Neural progenitor cell (in vitro differentiated cells): Measurements from ENCODE around the gene OR4K5.

Source experiments
- EZH2 ChIP-seq: fragments of 200-600 bp; sonication (generic); IDR thresholded peaks from 2 replicates; pipeline ENCODE4 v1.6.1; 2017; ENCODE audit warnings: antibody characterized with exemption, mild to moderate bottlenecking, moderate library complexity
- TF ChIP-seq, protein P1 (sequence below): fragments of 200-600 bp; sonication (generic); IDR thresholded peaks from 2 replicates; pipeline ENCODE4 v1.5.1; 2017; ENCODE audit warnings: antibody characterized with exemption, mild to moderate bottlenecking

DNA sequence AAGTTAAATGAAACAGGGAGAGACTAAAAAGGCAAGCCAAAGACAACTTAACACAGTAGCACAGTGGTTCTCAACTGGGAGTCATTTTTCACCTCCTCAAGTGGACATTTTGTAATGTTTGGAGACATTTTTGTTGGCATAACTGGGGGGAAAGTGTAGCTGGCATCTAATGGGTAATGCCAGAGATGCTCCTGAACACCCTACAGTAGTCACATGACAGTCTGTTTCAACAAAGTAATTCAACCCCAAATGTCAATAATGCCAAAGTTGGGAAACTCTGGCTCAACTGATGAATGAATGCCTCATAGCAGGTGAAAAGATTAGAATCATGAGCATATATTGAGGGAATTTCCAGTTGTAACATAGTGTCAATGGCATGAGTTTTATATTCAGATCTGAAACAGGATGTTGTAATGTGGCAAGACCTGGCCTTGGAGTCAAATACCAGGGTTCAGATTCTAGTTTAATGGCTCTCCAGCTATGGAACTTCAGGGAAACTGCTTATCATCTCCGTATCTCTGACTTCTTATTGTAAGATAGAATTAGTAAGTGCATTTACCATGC lies 2.4 kb upstream of the OR4K5 start:
- TF ChIP-seq EZH2, result no peak
- TF ChIP-seq, protein P1, sequence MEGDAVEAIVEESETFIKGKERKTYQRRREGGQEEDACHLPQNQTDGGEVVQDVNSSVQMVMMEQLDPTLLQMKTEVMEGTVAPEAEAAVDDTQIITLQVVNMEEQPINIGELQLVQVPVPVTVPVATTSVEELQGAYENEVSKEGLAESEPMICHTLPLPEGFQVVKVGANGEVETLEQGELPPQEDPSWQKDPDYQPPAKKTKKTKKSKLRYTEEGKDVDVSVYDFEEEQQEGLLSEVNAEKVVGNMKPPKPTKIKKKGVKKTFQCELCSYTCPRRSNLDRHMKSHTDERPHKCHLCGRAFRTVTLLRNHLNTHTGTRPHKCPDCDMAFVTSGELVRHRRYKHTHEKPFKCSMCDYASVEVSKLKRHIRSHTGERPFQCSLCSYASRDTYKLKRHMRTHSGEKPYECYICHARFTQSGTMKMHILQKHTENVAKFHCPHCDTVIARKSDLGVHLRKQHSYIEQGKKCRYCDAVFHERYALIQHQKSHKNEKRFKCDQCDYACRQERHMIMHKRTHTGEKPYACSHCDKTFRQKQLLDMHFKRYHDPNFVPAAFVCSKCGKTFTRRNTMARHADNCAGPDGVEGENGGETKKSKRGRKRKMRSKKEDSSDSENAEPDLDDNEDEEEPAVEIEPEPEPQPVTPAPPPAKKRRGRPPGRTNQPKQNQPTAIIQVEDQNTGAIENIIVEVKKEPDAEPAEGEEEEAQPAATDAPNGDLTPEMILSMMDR, result no peak
